Kidney (tissue), 14 donors: ENCODE results near the gene VAT1L. TPM values are rescaled to one million over a fixed set of nuclear protein-coding genes. Genes with fewer than 3 reads are reported as not detected.

Experiments used
- DNase-seq, 5 donors: peaks; one replicate each; pipeline ENCODE4 v3.0.0-alpha.2; 2013 to 2020
- FAIRE-seq: peaks from 2 replicates; lab custom pipeline; 2012; peaks lifted over from hg19 to GRCh38; lab: Jason Lieb, UNC
- H3K27ac ChIP-seq, 2 donors: one replicate each; pipeline ENCODE4 v1.7.0; 2013; ENCODE audit warnings: low read depth in 2 of 2, low read length in 2 of 2, inconsistent platforms in 1 of 2
- H3K27me3 ChIP-seq: one replicate; pipeline ENCODE4 v1.7.1; 2013; ENCODE audit warnings: low read length, inconsistent platforms; ENCODE audit not compliant: control insufficient read depth, insufficient read depth
- H3K36me3 ChIP-seq, 3 donors: one replicate each; pipeline versions ENCODE4 v1.7.0 to v1.7.1; 2013; ENCODE audit warnings: low read length in 3 of 3, control low read depth in 1 of 3, inconsistent platforms in 1 of 3; ENCODE audit not compliant: insufficient read depth in 3 of 3, control insufficient read depth in 2 of 3
- H3K4me1 ChIP-seq, 3 donors: one replicate each; pipeline versions ENCODE4 v1.7.0 to v1.7.1; 2013; ENCODE audit warnings: low read length in 3 of 3, inconsistent platforms in 1 of 3, low read depth in 1 of 3; ENCODE audit not compliant: control insufficient read depth in 2 of 3, insufficient read depth in 2 of 3
- H3K4me3 ChIP-seq, 3 donors: one replicate each; pipeline versions ENCODE4 v1.7.0 to v1.8.1; 2013; ENCODE audit warnings: low read length in 3 of 3, control low read depth in 1 of 3, inconsistent platforms in 1 of 3
- H3K9ac ChIP-seq, 3 donors: one replicate each; pipeline versions ENCODE4 v1.7.0 to v1.7.1; 2013; ENCODE audit warnings: low read length in 3 of 3, control low read depth in 1 of 3, inconsistent platforms in 1 of 3
- H3K9me3 ChIP-seq, 3 donors: one replicate each; pipeline versions ENCODE4 v1.7.0 to v1.7.1; 2013; ENCODE audit warnings: low read length in 3 of 3, control low read depth in 1 of 3, inconsistent platforms in 1 of 3; ENCODE audit not compliant: control insufficient read depth in 2 of 3, insufficient read depth in 1 of 3
- CTCF ChIP-seq: IDR thresholded peaks from 3 replicates; pipeline ENCODE4 v1.5.1; 2012; ENCODE audit warnings: mild to moderate bottlenecking, moderate library complexity, borderline replicate concordance; ENCODE audit not compliant: insufficient read depth; ENCODE audit errors: extremely low read depth
- intact Hi-C: fragments of 100-400 bp; cut with DNase I; formaldehyde crosslinking; loops from one replicate; pipeline ENCODE4 v1.11.1; 2022
- polyA plus RNA-seq: library from polyadenylated mRNA; stranded (reverse); fragments of 350-450 nt; fragmentation: Illumina TruSeq; extraction: RNeasy Lipid Tissue Mini Kit (QIAGEN cat#74804); gene quantifications from one replicate; pipeline ENCODE4 v1.2.3, GENCODE V29; 2014; ENCODE audit warnings: low read depth, low replicate concordance; ENCODE audit not compliant: insufficient read depth
- total RNA-seq: library from RNA; stranded (reverse); fragmentation: NEBNext Ultra II Directional; extraction: Animal tissue kit (Norgen Biotek cat#: 25700); gene quantifications from one replicate; pipeline ENCODE4 v1.2.1, GENCODE V29; 2021
- donor health status: control.
- donor health status: control.
- donor health status: control.
- donor health status: control.
- donor health status: control.
- donor health status: DM: yes; HTN: yes; CAD: no.
- donor health status: Normal renal cell carcinoma (clear cell type).

VAT1L gene
- total and polyA plus RNA-seq, 2 donors from 2014 or later: 0.85 to 4.5 TPM

GRCh38 chr16:77986011-77986740 lies 197.8 kb downstream of the VAT1L start:
- DNase-seq (no peak), FAIRE-seq (no peak)
- TF ChIP-seq CTCF: no peak
- H3K9me3 ChIP-seq: no peaks in the 10 kb centered on the region
- no peak overlapping the region for H3K27ac ChIP-seq
- intact Hi-C loops: no loop called here
- no peaks in the 10 kb centered on the region for H3K4me1 ChIP-seq
- no peaks in the 10 kb centered on the region for H3K27me3 ChIP-seq
- no peak overlapping the region for H3K9ac ChIP-seq
- no peak overlapping the region for H3K4me3 ChIP-seq
- no peaks in the 10 kb centered on the region for H3K36me3 ChIP-seq

- Histone ChIP-seq H3K4me1 (no peaks in the 10 kb centered on the region), H3K27me3 (no peaks in the 10 kb centered on the region), H3K36me3 (no peaks in the 10 kb centered on the region), H3K9me3 (no peaks in the 10 kb centered on the region), H3K9ac (no peak overlapping the region), H3K27ac (no peak overlapping the region), H3K4me3 (no peak overlapping the region)
- intact Hi-C loops: no loop called here
- DNase-seq (peak in 2 of 5 donors; percentile 24 to 57), FAIRE-seq (no peak)
- no peak for TF ChIP-seq CTCF
Observed at GRCh38 chr16:77987810-77988209, 199.4 kb downstream of the VAT1L start.

- FAIRE-seq (no peak), DNase-seq (no peak)
- intact Hi-C loops: no loop called here
Observed at GRCh38 chr16:77989846-77990245, 201.5 kb downstream of the VAT1L start.

More at GRCh38 chr16:77989846-77990245, 201.5 kb downstream of the VAT1L start:
- no peak overlapping the region for H3K9ac ChIP-seq
- no peaks in the 10 kb centered on the region for H3K9me3 ChIP-seq
- H3K4me1 ChIP-seq: no peaks in the 10 kb centered on the region
- H3K36me3 ChIP-seq: no peaks in the 10 kb centered on the region
- no peak overlapping the region for H3K27ac ChIP-seq
- H3K27me3 ChIP-seq: no peaks in the 10 kb centered on the region
- TF ChIP-seq CTCF: no peak
- H3K4me3 ChIP-seq: no peak overlapping the region
